Right lobe of liver (tissue), 6 donors: ENCODE data around the gene DNMT3A. TPM values are rescaled to one million over a fixed set of nuclear protein-coding genes. Genes with fewer than 3 reads are reported as not detected.

ENCODE experiments used
- ATAC-seq, 4 donors: fragments of 200-7000 bp; cut with Tn5 transposase; one replicate each; pipeline ENCODE4 v1.9.1; 2020; ENCODE audit warnings: mild to moderate bottlenecking in 4 of 4, moderate library complexity in 4 of 4
- DNase-seq, 3 donors: peaks; one replicate each; pipeline ENCODE4 v3.0.0-alpha.2; 2020
- H3K27ac ChIP-seq, 3 donors: fragments of 200-600 bp; one replicate each; pipeline ENCODE4 v1.8.0; 2022
- H3K27me3 ChIP-seq, 2 donors: fragments of 200-600 bp; one replicate each; pipeline ENCODE4 v1.8.0; 2022
- H3K36me3 ChIP-seq, 4 donors: fragments of 200-600 bp; sonication (generic) in 1 of 4; one replicate each; pipeline versions ENCODE4 v1.5.1 to v1.8.0; 2017 to 2022; ENCODE audit warnings: control low read depth in 1 of 4
- H3K4me1 ChIP-seq, 4 donors: fragments of 200-600 bp; sonication (generic) in 1 of 4; one replicate each; pipeline versions ENCODE4 v1.5.1 to v1.8.0; 2017 to 2022; ENCODE audit warnings: control low read depth in 1 of 4
- H3K4me3 ChIP-seq, 3 donors: fragments of 200-600 bp; one replicate each; pipeline ENCODE4 v1.8.0; 2022
- H3K9me3 ChIP-seq, 4 donors: fragments of 200-600 bp; sonication (generic) in 1 of 4; one replicate each; pipeline versions ENCODE4 v1.5.1 to v1.8.0; 2017 to 2022; ENCODE audit warnings: control low read depth in 1 of 4
- CTCF ChIP-seq, 4 donors: fragments of 200-600 bp in 3 of 4; fragments of 450-650 bp in 1 of 4; IDR thresholded peaks; one replicate each; pipeline versions ENCODE4 v1.5.1 to v1.8.0; 2016 to 2022; ENCODE audit warnings: antibody characterized with exemption in 4 of 4, mild to moderate bottlenecking in 2 of 4
- POLR2A ChIP-seq: fragments of 450-650 bp; IDR thresholded peaks from one replicate; pipeline ENCODE4 v1.6.1; 2017; ENCODE audit warnings: antibody characterized with exemption, mild to moderate bottlenecking
- WGBS: methylation state at CpG from one replicate; pipeline ENCODE4 v1.1.6; 2018; ENCODE audit warnings: low coverage, low lambda C conversion rate; ENCODE audit not compliant: insufficient coverage; ENCODE audit errors: missing lambda C conversion rate; 5-methylcytosine and 5-hydroxymethylcytosine counted together
- intact Hi-C, 2 donors: fragments of 100-400 bp; cut with DNase I; formaldehyde crosslinking; loops; one replicate each; pipeline versions ENCODE4 v1.11.2 to v1.14.1; 2022
- total RNA-seq, 6 experiments: library from RNA; depleted of rRNA in 2 of 6; stranded (reverse); fragments of >200 nt in 2 of 6; fragmentation: NEBNext Ultra II Directional in 3 of 6; extraction: Animal tissue kit (Norgen Biotek cat#: 25700) in 3 of 6; gene quantifications; one replicate each; pipeline versions ENCODE4 v1.1.0 to v1.2.4, GENCODE V29; 2016 to 2023
- donor health status: DM: no; HTN: yes; CAD: no.
- donor health status: DM: no; HTN: no; CAD: no.
- donor health status: DM: no; HTN: no; CAD: no.
- donor health status: DM: no; HTN: yes; CAD: no.
- donor health status: DM: no; HTN: yes; CAD: no.

DNMT3A gene
- total RNA-seq, 6 experiments from 2014 or later = 4.9 to 13.3 (median 9.3) TPM

DNA sequence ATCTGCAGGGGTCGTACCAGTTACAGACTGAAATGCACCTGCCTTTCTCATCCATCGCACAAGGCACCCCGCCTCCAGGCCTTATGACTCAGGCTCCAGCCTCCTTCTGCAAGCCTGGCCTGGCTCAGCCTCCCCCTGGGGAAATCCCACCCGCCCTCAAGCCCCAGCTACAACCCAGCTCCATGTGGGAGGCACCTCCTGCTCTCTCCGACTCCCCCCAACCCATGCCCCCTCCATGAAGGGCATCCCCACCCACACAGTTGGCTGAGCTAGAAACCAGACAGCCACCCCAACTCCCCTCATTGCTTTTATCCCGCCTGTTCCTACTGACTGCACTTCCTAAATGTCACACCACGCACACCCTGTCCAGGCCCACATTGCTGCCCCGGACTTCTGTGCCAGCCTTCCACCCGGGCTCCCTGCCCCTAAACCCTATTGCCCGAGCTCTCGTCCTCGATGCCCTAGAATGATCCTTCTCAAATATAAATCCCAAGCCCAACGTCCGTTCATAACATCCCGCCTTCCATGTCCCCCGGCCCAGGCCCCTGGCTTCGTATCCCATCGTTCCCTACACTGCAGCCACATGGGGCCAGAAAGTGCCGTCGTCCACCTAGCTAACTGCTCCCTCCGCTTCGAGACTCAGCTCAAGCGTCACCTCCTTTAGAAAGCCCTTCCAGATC is 9.9 kb downstream of the DNMT3A start:
- DNase-seq = no peak
- no peaks in the 10 kb centered on the region for H3K27me3 ChIP-seq
- H3K9me3 ChIP-seq = no peaks in the 10 kb centered on the region
- TF ChIP-seq POLR2A (no peak), CTCF (IDR thresholded peaks at IDR 0.05) (no peak)
- no peak for ATAC-seq
- H3K27ac ChIP-seq = no peak overlapping the region
- intact Hi-C loops = no loop called here
- H3K4me1 ChIP-seq = peaks cover 0 to 4% (median 0%) of the 10 kb centered on the region in 4 donors
- no peaks in the 10 kb centered on the region for H3K36me3 ChIP-seq
- H3K4me3 ChIP-seq = no peak overlapping the region
- WGBS = 75% methylated on average over 8 of the region's 23 CpGs

DNA sequence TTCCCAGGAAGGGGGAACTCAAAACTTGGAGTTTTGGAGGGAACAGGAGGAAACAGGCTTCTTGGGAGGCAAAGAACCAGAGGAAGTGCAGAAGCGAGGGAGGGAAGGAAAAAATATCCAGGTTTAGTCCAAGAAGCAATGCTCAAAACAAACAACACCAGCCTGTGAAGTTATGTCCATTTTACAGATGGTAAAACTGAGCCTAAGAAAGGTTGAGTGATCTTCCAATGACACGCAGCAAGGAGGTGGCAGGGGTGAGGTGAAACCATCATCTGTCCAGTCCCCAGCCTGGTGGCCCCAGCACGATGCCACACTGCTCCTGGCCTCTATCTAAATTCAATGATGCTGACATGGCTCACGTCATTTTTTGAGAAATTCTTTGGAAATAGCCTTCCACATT is 10.8 kb downstream of the DNMT3A start:
- no peak for DNase-seq
- ATAC-seq = no peak
- no peaks in the 10 kb centered on the region for H3K27me3 ChIP-seq
- intact Hi-C loops = no loop called here
- no peak overlapping the region for H3K4me3 ChIP-seq
- H3K9me3 ChIP-seq = no peaks in the 10 kb centered on the region
- no peak overlapping the region for H3K27ac ChIP-seq
- no peaks in the 10 kb centered on the region for H3K36me3 ChIP-seq
- TF ChIP-seq CTCF (IDR thresholded peaks at IDR 0.05) (no peak), POLR2A (no peak)
- 100% methylated on average over 3 of the region's 4 CpGs for WGBS
- peaks cover 0 to 2% (median 0%) of the 10 kb centered on the region in 4 donors for H3K4me1 ChIP-seq

DNA sequence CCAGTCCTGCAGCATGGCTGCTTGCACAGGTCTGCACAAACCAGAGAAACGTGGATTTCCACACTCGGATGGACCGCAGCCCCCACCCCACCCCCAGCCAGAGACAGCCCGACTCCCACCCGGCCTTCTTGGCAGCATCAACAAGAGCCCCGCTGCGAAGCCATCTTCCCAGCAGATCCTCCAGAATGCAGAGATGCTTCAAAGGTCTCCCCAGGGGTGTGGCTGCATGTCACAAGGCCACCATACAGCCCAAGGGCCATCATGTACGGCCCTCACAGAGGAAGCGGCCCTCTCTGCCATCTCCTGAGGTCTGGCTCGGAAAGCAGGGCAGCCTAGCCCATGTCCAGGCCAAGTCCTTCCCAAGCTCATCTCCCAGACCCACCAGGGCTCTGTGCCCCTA is 11.5 kb downstream of the DNMT3A start:
- Histone ChIP-seq H3K4me3 (no peak overlapping the region), H3K27ac (no peak overlapping the region), H3K27me3 (no peaks in the 10 kb centered on the region), H3K4me1 (no peaks in the 10 kb centered on the region), H3K9me3 (no peaks in the 10 kb centered on the region), H3K36me3 (no peaks in the 10 kb centered on the region)
- ATAC-seq = no peak
- WGBS = 100% methylated on average over 1 of the region's 10 CpGs
- TF ChIP-seq POLR2A = no peak
- no peak for TF ChIP-seq CTCF (IDR thresholded peaks at IDR 0.05)
- intact Hi-C loops = no loop called here
- DNase-seq = no peak

- 78% methylated on average over 17 of the region's 27 CpGs for WGBS
- ATAC-seq (no peak), DNase-seq (no peak)
- Histone ChIP-seq H3K27ac (no peak overlapping the region), H3K4me1 (no peaks in the 10 kb centered on the region), H3K27me3 (no peaks in the 10 kb centered on the region), H3K9me3 (no peaks in the 10 kb centered on the region), H3K4me3 (no peak overlapping the region), H3K36me3 (no peaks in the 10 kb centered on the region)
- intact Hi-C loops = no loop called here
- TF ChIP-seq POLR2A = no peak
- no peak for TF ChIP-seq CTCF (IDR thresholded peaks at IDR 0.05)
These were observed 13.3 kb downstream of the DNMT3A start for GRCh38 chr2:25328152-25329085.
